ENCODE measurements around the gene CD207.

DNA sequence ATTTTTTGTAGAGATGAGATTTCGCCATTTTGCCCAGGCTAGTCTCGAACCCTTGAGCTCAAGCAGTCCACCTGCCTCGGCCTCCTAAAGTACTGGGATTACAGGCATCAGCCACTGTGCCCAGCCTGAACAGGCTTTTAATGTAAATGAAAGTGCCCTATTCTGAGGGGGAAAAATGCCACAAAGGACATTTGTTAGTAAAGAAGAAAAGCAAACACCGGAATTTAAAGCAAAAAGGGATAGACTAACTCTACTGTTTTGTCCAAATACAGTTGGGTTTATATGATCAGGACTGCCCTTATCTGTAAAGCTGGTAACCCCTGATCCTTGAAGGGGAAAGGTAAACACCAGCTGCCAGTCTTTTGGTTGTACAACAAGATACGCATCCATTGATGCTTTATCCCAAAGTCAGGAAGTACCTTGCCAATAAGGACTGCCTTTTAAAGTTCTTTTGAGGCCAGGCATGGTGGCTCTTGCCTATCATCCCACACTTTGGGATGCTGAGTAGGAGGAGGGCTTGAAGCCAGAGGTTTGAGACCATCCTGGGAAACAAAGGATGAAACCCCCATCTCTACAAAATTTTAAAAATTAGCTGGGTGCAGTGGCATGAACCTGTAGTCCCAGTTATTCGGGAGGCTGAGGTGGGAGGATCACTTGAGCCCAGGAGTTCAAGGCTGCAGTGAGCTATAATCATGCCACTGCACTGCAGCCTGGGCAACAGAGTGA is 28.4 kb downstream of the CD207 start:
- TF ChIP-seq POLR2A (IDR thresholded peaks at IDR 0.05) (no peak), EP300 (IDR thresholded peaks at IDR 0.05) (no peak)
- TF ChIP-seq, protein P1, sequence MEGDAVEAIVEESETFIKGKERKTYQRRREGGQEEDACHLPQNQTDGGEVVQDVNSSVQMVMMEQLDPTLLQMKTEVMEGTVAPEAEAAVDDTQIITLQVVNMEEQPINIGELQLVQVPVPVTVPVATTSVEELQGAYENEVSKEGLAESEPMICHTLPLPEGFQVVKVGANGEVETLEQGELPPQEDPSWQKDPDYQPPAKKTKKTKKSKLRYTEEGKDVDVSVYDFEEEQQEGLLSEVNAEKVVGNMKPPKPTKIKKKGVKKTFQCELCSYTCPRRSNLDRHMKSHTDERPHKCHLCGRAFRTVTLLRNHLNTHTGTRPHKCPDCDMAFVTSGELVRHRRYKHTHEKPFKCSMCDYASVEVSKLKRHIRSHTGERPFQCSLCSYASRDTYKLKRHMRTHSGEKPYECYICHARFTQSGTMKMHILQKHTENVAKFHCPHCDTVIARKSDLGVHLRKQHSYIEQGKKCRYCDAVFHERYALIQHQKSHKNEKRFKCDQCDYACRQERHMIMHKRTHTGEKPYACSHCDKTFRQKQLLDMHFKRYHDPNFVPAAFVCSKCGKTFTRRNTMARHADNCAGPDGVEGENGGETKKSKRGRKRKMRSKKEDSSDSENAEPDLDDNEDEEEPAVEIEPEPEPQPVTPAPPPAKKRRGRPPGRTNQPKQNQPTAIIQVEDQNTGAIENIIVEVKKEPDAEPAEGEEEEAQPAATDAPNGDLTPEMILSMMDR (IDR thresholded peaks at IDR 0.05) = no peak

Data from tibial nerve (tissue), 4 donors.